HG02870 (cell line): ENCODE results near the gene NHSL2.
"Not testable (repeated sequence)": the region's sequence is repeated elsewhere in the genome, so short reads cannot be mapped to it uniquely, and the experiment has no call there.

ENCODE experiments used
- ATAC-seq: cut with Tn5 transposase; IDR thresholded peaks from one replicate; pipeline ENCODE4 v1.9.1; 2021; ENCODE audit warnings: mild to moderate bottlenecking, moderate library complexity; ENCODE audit not compliant: unreplicated experiment

Gene NHSL2

DNA sequence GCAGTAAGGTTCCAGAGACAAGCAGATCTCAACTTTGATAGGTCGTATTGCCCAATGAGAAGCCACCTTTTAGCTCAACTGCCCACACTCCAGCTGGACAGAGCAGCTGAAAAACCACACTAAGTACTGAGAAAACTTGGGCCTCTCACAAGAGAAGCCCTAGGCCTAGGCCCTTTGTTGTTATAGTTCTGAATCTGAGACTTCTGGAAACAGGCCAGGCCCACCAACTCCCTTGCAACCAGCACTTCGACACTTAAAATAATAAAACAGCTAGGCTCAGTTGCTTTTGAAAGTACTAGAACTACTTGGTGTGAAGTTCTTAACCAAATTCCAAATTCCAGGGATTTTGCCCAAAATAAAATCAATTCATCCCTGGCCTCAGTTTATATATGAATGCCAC, 234.5 kb downstream of the NHSL2 start:
- no peak for ATAC-seq

DNA sequence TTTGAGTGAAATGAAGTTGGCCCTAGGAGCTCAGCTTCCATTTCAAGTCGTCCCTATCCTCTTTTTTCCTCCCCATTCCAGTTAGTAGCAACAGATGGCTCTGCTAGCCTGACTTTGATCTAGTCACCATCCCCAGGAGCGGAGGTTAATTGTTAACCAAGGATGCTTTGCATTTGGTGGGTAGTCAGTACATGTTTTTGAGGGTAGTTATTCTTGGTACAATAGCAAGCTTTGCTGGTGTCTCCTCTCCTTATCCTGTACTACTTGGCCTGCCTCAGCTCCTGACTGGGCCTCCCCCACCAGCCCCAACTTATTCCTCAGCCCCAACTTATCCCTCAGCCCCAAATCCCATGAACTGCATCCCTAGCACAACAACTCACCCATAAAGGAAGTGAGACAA, 235.9 kb downstream of the NHSL2 start:
- ATAC-seq, result no peak

DNA sequence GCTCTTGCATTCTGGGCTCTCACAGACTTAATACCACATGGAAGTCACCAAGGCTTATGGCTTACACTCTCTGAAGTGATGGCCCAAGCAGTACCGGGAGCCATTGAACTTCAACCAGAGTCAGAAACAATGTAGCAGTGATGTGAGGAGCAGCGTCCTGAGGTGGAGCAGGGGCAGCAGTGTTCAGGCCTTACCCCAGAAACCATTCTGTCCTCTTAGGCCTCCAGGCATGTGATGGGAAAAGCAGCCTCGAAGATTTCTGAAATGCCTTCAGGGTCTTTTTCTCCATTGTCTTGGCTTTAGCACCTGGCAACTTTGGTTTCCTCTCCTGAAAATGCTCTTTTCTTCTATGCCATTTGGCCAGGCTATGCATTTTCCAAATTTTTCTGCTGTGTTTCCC, 248.1 kb downstream of the NHSL2 start:
- no peak for ATAC-seq

DNA sequence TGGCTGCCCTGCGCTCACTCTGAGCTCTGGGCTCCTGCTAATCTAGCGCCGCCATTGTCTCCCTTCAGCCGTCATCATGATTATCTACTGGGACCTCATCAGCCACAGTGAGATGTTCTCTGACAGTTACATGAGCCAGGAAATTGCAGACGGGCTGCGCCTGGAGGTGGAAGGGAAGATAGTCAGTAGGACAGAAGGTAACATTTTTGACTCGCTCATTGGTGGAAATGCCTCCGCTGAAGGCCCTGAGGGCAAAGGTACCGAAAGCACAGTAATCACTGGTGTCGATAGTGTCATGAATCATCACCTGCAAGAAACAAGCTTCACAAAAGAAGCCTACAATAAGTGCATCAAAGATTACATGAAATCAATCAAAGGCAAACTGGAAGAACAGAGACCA, 249.1 kb downstream of the NHSL2 start:
- no peak for ATAC-seq

DNA sequence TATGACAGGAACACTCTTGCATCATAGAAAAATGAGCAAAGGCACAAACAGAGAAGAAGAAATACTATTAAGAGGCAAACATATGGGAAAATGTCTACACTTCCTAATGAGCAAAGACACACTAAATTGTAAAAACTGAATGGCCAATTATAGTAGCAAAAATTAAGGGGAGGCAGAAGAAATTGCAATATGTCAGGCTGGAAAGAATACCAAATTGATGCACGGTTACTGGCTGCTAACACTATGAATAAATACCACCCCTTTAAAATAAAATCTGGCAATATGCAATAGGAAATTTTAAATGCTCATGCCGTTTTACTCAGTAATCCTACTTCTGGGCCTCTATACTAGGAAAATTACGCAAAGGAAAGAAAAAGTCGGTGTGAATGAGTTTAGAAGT, 254.9 kb downstream of the NHSL2 start:
- no peak for ATAC-seq

DNA sequence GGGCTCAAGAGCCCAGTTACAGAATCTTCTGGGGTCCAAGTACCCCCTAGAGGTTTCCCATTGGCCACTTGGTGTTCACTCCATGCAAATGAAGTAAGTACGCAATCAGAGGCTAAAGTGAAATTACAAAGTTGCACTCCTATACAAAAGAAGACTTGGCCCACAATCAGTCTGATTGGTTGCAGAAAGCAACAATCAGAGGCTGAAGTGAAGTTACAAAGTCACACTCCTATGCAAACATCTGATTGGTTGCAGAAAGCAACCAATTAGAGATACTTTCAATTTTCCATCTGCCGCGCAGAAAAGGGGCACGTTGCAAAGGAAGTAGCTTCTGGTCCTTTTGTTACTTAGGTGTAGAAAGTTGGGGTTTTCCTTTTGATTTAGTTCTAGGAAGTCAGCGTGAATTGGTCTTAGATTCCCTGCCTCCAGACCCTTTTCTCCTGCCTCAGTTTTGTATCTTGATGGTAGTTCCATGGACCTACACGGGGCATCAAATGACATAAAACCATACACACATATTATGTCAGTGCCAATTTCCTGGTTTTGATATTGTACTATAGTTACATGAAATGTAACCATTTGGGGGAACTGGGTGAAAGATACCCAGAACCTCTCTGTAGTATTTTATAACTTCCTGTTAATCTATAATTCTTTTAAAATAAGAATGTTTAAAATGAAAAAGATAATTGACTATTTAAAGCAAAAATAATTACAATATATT, 258.5 kb downstream of the NHSL2 start:
- no peak for ATAC-seq

DNA sequence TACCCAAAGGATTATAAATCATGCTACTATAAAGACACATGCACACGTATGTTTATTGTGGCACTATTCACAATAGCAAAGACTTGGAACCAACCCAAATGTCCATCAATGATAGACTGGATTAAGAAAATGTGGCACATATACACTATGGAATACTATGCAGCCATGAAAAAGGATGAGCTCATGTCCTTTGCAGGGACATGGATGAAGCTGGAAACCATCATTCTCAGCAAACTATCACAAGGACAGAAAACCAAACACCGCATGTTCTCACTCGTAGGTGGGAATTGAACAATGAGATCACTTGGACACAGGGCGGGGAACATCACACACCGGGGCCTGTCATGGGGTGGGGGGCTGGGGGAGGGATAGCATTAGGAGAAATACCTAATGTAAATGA, 265.6 kb downstream of the NHSL2 start:
- ATAC-seq, result not testable (repeated sequence)

DNA sequence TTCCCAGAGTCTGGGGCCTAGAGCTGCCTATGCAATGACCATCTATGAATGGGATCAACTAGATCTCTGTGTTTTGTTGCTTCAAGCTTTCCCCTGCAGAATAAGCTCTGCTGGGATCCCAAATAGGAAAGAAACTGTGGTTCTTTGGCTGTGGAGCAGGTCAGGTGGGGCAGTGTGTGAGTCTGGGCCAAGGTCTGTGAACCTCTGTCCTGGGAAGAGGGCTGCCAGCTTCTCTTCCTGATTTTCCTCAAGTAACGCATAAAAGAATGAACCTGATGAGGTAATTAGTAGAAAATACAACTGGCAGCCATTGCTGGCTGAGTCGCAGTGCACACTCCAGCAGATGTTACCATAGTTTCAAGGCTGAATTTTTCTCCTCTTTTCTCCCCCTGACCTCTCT, 266.3 kb downstream of the NHSL2 start:
- ATAC-seq, result no peak

DNA sequence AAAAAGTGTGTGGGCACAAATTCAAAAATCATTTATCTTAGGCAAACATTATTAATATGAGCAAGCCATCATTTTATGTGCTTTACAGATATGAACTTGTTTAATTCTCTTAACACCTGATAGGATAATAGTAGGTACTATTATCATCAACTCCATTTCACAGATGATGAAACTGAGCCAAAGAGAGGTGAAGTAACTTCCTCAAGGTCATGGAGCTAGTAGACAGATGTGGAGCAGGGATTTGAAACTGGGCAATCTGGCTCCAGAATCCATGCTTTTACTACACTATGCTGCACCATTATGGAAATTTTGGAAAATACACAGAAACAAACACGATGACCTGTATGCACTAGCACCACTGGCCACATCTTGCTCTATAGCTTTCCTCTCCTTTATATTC, 269.9 kb downstream of the NHSL2 start:
- ATAC-seq, result no peak

DNA sequence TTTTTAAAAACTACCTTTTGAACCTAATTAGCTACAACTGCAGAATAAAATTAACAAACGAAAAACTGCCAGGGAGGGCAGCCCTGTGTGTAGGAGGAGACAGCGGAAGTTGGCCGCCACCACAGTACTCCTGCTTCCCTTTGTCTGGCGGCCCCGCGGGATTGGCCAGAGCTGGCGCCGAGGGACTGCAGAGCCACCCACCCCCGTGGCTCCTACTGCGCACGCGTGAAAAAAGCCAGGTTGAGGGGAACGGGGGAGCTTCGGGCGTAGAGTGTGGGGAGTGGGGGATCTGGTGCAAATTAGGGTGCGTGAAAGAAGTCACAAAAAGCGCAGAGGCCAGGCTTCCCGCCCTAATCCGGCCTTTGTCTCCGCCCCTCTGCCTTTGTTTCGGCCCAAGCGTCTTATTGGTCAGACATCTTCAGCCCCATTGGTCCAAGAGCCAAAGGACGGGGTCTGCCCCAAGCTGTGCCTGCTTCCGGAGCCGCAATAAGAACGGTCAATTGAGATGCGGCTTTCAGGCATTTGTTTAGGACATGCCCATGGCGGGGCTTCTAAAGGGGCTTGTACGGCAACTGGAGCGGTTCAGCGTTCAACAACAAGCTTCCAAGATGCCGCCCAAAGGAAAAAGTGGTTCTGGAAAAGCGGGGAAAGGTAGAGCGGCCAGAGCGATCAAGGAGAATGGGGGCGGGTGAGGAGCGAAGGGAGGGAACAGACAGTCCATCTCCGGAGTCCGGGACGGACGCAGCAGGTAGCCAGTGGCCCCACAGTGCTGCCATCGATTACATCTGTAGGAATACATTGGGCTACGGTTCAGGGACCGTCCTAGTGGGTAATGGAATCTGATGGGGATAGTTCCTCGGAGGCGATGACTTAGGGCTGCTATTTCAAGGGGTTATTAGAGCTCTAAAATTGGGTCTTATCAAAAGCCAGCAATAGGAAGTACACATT, 270.8 kb downstream of the NHSL2 start, which contains the start of gene PIN4:
TSS of gene PIN4 (plus strand) at position 580 of the 948 bp plus-strand sequence. CDS start at position 609, 29 bp downstream.
- peak; percentile 94 for ATAC-seq

DNA sequence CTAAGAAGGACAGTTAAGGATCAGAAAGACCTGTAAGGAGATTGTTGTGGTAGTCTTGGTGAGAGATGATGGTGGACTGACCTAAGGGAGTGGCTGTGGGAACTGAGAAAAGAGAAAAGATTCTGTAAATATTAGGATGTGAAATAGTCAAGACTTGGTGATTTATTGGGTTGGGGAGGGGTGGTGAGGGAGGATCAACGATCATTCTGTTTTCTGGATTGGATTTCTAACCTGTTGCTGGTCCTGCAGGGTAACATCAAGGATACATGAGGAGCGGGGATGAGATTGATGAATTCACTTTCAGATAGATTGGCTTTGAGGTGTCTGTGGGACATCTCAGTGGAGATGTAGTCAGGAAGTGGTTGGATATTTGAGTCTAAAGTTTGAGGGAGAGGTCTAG, 272.3 kb downstream of the NHSL2 start:
- ATAC-seq, result no peak

DNA sequence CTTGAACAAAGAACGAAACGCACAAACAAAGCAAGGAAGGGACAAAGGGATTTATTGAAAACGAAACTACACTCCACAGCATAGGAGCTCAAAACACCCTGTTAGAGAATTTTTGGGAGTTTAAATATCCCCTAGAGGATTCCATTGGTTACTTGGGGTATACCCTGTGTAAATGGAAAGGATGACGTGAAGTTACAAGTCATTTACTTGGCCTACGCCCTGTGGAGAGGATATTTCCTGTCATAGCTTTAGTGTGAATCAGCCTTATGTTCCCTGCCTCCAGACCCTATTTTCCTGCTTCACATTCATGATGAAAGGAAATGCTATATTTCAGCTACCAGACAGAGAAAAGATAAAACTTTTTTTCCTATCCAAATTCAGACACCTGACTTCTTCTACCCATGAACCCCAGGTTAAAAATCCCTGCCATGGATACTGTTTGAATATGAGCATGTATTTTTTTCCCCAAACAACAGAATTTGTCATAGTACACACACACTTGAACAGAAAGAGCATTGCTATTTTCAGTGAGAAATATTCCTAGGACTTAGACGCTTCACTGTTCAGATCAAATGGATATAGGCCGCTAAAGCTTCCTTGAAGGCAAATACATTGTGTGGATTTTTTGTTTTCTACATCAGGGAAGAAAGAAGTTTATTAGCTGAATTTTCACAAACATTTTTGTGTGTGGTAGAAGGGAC, 291.3 kb downstream of the NHSL2 start:
- ATAC-seq, result no peak
